Epithelial cell of prostate (primary cell): ENCODE measurements around the gene C1orf198.
A peak's percentile ranks its signal among the peaks of the same experiment; 100 is the strongest.

Experiments
- DNase-seq: peaks from one replicate; pipeline ENCODE4 v3.0.0-alpha.2; 2011; ENCODE audit warnings: low read depth, low spot score
- H3K27ac ChIP-seq: fragments of 450-650 bp; 2 replicates; pipeline ENCODE4 v1.5.1; 2017; ENCODE audit warnings: mild to moderate bottlenecking

C1orf198 gene

GRCh38 chr1:230842801-230843200 lies 25.5 kb downstream of the C1orf198 start:
- no peak for DNase-seq

DNA sequence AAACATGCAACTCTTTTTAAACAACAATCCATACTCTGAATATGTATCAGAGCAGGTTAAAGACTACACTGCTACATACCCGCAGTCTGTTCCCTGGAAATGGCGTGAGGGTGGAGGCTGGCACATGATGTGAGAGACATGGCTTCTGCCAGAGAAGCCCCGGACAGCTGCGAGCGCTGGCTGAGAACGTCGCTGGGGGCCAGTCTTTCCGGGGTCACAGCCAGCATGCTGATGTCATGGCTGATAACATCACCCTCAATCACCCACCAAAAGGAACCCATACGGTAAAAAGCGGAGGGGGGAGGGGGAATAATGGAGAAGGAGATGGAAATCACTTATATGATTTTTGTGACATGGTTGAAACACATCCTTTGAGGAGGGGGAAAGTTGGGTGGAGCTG lies 29.1 kb downstream of the C1orf198 start:
- DNase-seq: no peak
- no peak overlapping the region for H3K27ac ChIP-seq

More at GRCh38 chr1:230842801-230843200, 25.5 kb downstream of the C1orf198 start:
- H3K27ac ChIP-seq: no peak overlapping the region

GRCh38 chr1:230836793-230837192 lies 31.5 kb downstream of the C1orf198 start:
- no peak overlapping the region for H3K27ac ChIP-seq
- no peak for DNase-seq

DNA sequence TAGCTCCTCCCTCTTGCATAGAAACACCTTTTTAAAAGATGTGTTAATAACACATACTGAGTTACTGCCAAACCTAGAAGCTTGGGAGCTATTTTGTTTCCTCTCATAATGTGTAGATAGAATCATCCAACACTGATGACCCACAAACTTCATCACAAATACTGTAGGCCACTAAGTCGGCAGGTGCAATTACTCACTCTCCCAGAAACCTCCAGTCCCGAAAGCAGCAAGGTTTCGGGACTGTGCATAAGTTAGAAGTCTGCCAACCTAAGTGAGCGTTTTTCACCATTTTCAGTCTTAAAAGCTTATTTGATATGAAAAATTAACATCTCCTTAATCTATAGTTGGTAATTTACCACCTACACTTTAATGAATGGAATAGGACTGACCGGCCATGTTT lies 32.0 kb downstream of the C1orf198 start:
- H3K27ac ChIP-seq: no peak overlapping the region
- no peak for DNase-seq

DNA sequence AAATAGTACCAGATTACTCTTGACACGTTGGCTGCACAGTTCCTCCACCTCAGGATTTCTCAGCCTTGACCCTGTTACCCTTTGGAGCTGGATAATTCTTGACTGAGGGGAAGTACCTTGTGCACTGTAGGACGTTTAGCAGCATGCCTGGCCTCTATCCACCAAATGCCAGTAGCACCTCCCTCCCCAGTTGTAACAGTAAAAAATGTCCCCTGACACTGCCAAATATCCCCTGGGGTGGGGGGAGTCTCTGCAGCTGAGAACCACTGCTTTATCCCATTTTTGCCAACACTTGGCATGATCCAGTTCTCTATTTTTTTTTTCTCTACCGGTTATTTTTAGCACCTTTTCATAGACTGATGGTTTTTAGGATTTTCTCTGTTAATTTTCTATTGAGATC lies 34.0 kb downstream of the C1orf198 start:
- DNase-seq: no peak
- H3K27ac ChIP-seq: no peak overlapping the region

DNA sequence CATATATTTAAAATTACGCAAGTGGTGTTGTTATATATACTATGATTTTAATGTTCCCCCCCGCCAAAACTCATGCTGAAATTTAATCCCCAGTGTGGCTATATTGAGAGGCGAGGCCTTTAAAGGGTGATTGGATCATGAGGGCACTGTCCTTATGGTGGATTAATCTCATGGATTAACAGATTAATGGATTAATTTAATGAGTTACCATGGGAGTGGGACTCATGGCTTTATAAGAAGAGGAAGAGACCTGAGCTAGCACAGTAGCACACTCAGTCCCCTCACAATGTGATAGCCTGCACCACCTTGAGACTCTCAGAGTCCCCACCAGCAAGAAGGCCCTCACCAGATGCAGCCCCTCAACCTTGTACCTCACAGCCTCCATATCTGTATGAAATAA lies 34.8 kb downstream of the C1orf198 start:
- H3K27ac ChIP-seq: no peak overlapping the region
- DNase-seq: no peak

DNA sequence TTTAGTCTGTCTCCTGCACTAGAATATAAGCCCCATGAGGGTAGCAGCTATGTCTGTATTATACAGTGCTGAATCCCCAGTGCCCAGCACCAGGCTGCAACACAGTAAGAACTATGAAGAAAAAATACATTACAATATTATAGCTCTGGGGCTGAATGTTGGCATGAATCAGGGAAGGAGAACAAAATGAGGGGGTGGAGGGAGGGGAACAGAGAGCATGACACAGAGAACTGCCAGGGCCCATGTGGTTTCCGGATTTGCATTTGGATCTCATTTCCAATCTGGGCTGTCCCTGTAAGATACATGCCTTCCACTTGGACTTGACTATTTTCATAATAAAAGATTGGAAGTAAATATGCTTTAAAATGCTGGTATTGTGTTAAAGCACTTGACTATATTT lies 35.8 kb downstream of the C1orf198 start:
- peak; percentile 5 for DNase-seq
- H3K27ac ChIP-seq: no peak overlapping the region

GRCh38 chr1:230831771-230832170 lies 36.5 kb downstream of the C1orf198 start:
- DNase-seq: no peak
- no peak overlapping the region for H3K27ac ChIP-seq

GRCh38 chr1:230828421-230828820 lies 39.9 kb downstream of the C1orf198 start:
- DNase-seq: no peak

DNA sequence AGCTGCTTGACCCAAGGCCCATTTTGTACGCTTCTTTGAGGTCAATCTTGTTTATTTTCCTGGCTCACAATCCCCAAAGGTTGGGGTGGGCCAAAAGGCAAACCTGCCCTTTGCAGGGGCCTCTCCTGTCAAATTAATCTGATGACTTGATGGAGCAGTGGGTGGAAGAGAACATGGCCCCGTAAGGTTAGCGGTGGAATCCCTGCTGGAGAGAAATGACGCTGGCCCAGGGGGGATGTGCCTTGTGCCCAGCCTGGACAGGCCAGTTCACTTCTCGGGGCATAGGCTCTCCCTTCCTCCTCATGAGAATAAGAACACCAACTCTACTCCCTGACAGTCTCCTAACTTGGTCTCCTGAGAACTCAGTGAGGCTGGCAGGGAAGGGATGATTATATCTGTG lies 40.5 kb downstream of the C1orf198 start:
- H3K27ac ChIP-seq: no peak overlapping the region
- no peak for DNase-seq

More at GRCh38 chr1:230828421-230828820, 39.9 kb downstream of the C1orf198 start:
- H3K27ac ChIP-seq: no peak overlapping the region

GRCh38 chr1:230827081-230827681 lies 41.1 kb downstream of the C1orf198 start:
- H3K27ac ChIP-seq: no peak overlapping the region
- no peak for DNase-seq

DNA sequence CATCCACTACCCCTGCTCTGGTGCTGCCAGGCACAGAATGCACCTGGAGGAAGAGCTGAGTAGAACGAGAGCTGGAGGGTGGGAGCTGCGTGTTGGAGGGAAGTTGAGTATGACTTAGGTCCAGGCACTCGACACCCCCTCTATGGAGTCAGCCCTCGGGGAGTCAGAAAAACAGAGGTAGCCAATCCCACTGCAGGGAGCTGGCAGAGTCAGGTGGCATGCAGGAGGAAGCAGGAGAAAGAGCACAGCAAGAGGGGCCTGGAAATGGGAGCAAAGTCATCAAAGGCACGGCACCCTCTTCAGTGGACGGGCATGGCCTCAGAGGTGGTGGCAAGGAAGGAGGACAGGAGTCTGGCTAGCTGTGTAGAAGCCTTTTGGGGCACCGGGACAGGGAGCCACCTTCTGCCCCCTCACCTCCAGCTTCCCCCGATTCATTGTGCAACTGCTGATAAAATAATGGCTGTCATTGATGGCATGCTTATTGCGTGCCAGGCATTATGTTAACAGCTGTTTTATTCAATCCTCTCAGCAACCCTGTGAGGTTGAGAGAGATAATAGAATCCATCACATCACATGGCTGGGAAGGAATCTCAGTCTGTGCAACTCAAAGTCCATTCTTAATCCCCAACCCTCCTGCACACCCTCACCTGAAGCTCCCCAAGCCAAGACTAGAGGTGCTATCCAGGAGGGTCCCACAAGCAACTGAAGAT lies 42.0 kb downstream of the C1orf198 start:
- DNase-seq: no peak
- H3K27ac ChIP-seq: no peak overlapping the region

- H3K27ac ChIP-seq: peak overlapping the region; percentile 56
- no peak for DNase-seq
These were observed 42.6 kb downstream of the C1orf198 start for GRCh38 chr1:230825761-230826160.

DNA sequence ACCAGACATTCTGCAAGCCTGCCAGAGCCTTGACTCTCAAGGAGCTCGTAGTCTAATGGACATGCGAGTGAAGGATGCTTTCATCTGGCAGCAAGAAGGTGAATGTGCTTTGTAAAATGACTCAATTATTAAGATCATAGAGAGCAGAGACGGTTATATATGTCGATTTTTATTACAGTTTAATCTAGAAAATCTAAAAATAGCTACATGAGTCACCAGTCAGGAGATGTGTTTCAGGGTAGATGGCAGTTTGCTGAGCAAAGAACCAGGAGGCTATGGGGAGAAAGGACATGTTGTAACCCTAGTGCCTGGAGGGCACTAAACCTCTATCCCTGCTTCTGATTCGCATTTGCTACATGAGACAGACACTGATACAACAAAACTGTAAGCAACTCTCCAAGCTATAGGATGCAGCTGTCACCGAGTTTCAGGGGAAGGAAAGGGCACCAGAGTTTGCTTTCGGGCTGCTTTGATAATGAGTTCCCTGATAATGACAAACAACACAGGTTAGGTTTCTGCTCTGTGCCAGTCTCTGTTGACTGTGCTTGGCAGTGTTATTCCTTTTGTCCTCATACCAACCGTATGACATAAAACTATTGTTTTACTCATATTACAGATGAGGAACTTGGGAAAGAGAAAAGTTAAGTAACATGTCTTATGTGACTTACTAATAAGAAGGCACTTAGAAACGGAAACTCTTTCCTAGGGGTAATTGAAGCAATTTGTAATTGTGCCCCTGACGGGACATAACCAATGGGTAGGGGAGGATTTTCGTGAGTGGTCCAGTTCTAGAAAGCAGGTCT lies 43.2 kb downstream of the C1orf198 start:
- peak overlapping the region; percentile 56 for H3K27ac ChIP-seq

DNA sequence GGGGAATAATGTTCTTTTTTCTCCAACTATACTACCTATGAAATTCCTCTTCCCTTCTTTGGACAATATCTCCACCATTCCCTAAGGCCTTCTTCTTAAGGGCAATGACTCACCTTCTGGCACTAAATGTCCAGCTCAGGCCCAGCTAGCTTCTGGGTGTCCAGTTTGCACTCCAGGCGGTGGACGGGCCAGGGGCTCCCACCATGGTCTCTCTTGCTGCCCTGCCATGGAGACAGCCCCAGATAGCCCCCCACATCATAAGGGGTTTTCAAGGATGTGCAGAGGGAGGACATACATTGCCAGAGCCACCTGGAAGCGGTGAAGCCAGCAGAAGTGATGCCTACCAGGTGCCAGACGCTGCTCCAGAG lies 43.8 kb downstream of the C1orf198 start:
- no peak for DNase-seq
- peak overlapping the region; percentile 56 for H3K27ac ChIP-seq

More for the DNA sequence above, 43.2 kb downstream of the C1orf198 start:
- peak; percentile 65 for DNase-seq

DNA sequence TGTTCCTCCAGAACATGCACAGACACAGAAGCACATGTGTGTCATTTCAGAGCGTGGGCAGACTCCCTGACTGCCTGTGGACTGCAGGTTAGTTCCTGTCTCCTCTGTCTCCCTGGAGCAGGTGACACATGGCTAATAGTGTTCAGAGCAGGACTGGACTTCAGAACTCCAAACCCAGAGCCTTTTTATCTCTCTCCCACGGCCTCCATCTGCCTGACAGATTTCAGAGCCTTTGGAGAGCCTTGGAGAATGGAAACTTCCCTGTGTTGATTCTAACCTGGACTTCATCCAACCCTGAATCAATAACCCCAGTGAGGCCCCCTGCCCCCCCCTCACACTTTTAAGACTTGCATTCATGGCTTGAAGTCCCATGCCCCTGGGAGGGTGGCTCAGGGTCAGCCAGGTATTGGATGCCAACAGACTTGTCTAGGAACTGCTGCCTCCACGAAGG lies 44.4 kb downstream of the C1orf198 start:
- no peak for DNase-seq
- no peak overlapping the region for H3K27ac ChIP-seq

- no peak for DNase-seq
- H3K27ac ChIP-seq: no peak overlapping the region
These were observed 44.9 kb downstream of the C1orf198 start for GRCh38 chr1:230823426-230823825.

DNA sequence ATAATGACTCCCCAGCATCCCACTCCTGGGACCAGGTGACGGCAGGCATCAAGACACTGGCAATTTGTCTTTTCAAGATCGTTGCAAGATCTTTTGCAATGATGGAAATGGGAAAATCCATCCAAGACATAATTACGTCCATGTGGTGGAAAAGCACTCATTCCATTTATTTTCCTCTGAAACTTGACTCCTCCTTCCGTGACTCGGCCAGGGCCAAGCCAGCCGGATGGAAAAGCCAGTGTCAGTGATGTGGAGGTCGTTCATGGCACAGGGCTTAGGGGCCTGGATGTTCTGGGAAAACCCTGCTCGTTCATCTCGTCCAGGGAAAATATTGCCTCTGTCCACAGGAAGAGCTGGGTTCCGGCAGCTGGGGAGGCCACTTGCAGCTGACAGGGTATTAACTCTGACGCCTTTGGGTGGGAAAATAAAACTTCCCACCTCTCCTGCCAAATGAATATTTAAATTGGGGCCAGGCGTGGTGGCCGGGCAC lies 46.2 kb downstream of the C1orf198 start:
- no peak overlapping the region for H3K27ac ChIP-seq
- DNase-seq: no peak

GRCh38 chr1:230821346-230821745 lies 47.0 kb downstream of the C1orf198 start:
- H3K27ac ChIP-seq: no peak overlapping the region
- DNase-seq: no peak

- H3K27ac ChIP-seq: no peak overlapping the region
- no peak for DNase-seq
These were observed 47.8 kb downstream of the C1orf198 start for GRCh38 chr1:230820568-230820967.

GRCh38 chr1:230819976-230820375 lies 48.3 kb downstream of the C1orf198 start:
- no peak overlapping the region for H3K27ac ChIP-seq
- DNase-seq: no peak
